SW480 (cell line): ENCODE data around the gene COL4A1.
"Not testable (repeated sequence)": the region's sequence is repeated elsewhere in the genome, so short reads cannot be mapped to it uniquely, and the experiment has no call there.

Experiments used
- DNase-seq: peaks from one replicate; pipeline ENCODE4 v3.0.0-alpha.2; 2016; ENCODE audit warnings: low spot score

COL4A1 gene

DNA sequence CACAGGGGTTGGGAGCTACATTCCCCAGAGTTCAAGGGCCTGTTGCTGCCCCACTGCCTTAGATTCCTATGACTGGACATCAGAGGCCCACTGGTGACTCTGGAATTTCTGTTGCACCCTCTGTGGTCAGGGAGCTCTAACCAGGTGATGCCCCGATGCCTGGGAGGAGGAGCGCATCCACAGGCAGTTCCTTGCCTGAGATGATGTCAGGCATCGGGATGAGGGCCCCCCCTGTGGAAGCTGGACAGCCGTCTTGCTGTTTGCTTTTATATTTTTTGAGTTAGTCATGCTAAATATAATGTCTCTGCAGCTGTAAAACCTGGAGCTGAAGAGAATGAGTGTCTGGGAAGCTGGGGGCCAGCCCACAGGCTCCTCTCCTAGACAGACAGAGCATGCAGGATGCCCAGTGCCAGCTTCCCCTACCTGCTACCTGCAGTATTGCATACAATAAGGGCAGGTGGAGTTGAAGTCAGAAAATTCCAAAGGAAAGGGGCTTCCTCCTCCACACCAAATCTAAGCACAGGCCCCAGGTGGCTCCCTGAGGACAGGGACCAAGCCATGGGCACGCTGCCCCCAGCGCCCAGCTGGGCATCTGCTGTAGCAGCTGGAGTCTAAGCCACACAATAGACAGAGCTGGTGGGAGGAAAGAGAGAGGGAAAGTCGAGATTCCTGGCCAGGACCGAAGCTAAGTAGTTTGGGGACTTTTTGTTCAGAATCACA, 16.4 kb upstream of the COL4A1 start:
- DNase-seq = no peak

DNA sequence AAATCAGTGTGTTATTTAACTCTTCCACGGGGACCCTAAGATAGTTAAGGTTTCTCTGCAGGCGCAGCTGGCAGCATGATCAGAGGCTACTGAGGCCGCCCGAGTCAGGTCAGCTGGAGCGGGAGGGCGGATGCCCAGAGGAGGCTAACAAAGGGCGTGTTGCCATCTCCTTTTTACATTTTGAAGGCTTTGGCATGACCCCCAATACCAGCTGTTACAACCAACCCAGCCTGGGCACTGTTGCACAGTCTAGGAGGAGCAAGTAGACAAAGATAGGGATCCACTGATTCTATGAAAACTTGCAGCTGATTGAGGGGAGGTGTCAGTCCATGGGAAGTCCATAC, 15.8 kb upstream of the COL4A1 start:
- no peak for DNase-seq

DNA sequence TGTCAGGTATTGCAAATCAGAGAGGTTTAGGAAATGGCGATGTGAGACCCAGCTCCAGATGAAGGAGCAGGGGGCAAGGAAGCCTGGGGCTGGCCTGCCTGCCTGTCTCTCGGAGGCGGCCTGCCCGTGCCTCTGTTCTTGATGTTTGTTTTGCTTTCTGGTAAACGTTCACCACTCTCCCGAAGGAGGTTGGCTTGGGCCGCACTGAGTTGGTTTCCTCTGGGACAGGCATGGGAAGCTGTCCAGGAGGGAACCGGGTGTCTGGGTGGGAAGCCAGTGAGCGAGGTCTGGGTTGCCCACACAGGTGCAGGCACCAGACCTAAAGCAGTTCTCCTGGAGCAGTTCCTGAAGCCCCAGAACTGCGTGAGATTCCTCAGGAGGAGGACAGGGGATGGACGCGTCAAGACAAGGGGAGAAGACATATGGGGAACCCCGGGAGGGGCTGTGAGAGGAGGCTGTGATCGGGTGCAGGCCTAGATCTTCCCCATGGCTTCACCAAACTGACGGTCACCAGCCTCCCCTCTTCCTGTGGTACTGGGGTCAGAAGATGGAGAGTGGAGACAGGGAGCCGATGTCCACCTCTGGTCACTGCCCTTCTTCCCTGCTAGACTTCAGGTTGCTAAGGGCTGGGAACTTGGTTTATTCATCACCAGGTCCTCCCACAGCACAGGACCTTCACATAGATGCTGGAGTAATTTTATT, 15.3 kb upstream of the COL4A1 start:
- no peak for DNase-seq

DNA sequence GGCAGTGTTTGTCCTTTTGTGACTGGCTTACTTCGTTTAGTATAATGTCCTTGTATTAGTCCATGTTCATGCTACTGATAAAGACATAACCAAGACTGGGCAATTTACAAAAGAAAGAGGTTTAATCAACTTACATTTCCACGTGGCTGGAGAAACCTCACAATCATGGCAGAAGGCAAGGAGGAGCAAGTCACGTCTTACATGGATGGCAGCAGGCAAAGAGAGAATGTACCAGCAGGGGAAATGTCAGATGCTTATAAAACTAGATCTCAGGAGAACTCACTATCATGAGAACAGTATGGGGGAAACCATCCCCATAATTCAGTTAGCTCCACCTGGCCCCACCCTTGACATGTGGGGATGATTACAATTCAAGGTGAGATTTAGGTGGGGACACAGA, 14.6 kb upstream of the COL4A1 start:
- DNase-seq = not testable (repeated sequence)

DNA sequence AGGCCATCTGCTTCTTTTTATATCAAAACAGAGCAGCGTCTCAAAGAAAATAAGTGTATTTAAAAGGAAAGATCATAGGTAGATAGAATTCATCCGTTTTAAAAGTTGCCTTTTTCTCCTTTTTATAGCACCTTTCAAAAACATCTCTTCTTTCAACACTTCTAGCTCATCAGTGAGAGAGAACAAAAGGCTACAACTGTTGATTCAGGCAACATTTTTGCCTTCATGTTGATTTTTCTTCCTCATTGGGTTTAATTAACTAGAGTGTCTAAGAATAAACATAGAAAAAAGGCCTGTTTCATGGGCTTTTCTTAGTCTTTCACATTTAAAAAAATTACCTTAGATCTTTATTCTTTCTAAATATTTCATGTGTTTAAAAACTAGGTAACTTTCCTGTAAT, 13.7 kb upstream of the COL4A1 start:
- no peak for DNase-seq

DNA sequence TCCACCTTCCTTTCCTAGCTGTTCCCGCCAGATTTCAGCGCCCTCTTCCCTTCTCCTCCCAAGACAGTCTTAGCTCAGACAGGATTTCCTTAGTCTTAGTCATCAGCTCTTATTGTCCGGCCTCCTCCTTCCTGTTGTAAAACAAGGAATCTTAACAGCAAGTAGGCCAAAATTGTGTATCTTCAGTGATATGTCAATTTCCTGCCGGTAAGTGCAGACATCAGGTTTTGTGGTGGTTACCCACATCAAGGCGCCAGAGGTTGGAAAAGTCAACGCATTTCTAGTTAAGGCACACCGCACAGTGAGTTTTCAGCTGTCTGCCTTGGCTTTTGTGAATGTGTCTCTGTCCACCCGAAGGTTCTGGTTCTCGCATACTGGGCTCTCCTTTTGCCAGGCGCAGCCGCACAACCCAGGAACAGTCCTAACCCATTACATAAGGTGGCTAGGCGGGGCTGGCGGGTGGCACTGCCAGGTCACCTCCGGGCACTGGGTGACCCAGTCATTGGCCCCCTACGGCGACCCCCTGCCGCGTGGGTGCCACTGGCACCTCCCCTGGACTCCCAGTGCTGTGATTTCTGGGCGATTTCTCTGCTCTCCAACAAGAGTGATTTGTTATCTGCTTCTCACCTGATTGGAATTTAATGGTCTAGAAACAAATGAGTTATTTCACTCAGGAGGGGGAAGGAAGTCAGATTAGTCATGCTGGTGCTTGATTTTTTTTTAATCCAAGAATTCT, 13.0 kb upstream of the COL4A1 start:
- DNase-seq = peak; percentile 89

DNA sequence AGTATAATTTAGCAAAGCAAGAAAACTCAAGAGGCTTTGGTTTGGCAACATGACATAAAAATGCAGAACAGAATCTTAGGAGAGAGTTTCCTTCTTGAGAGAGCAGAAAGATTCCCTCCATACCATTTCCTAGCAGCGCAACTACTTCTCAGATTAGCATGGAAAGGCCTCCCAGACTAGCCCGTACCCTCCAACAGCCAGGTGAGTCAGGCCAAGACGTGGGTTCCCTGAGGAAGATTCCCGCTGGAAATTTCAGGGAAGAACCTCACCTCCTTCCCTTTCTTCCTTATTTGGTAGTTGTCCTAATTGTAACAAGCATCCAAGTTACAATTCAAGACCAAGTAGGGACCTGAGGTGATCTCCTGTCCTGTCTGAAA, 12.4 kb upstream of the COL4A1 start:
- DNase-seq = no peak

DNA sequence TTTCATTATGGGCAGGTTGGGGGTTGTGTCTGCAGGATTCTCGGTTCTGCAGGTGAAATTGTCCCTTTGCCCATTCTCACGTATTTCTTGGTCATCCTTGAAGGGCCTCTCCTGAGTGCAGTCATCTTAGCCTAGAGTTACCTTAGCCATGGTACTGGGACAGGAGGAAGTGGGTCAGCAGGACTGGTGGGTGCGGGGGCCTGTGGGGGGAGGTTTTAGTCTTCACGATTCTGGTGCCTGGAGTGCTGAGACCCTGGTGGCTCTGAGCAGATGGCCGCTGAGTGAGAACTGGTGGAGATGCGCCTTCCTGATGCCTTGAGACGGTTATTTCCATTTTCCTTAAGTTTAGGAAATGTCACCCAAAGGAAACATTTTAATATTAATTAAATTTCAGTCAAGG, 12.0 kb upstream of the COL4A1 start:
- DNase-seq = no peak

DNA sequence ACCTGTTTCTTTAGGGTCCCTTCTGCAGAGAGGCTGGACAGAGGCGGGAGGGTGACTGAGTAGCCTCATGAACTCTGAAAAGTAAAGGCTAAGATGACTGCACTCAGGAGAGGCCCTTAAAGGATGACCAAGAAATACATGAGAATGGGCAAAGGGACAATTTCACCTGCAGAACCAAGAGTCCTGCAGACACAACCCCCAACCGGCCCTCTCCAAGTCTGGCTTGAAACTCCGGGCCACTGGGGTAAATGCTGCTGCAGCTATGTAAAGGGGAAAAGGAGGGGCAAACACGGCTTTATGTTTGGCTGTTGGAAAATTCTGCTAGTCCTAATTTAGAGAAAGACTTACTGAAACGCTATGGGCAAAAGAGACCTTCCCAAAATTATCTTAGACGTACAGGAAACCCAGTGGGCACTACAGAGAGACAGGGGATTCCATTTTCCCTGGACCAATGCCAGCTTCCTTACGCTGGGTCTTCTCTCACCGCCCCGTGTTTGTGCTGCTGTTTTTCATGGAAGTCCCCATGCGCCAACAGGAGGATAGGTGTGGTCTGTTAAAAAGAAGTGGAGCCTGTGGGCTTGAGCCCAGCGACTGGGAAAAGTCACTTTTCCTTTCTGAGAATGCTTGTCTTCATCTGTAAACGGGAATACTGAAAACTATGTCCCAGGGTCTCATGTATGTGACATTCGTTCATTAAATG, 10.7 kb upstream of the COL4A1 start:
- no peak for DNase-seq

DNA sequence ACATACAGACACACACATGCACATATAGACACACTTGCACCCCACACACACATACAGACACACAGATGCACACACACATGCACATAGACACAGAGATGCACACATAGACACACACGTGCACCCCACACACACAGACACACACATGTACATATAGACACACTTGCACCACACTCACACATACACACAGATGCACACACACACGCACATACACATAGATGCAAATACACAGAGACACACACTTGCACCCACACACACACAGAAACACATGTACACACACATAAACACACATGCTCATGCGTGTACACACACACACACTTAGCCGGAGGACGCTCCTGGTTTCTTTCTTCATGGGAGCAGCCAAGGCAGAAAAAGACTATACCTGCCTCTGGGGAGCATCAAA, 10.1 kb upstream of the COL4A1 start:
- DNase-seq = no peak

DNA sequence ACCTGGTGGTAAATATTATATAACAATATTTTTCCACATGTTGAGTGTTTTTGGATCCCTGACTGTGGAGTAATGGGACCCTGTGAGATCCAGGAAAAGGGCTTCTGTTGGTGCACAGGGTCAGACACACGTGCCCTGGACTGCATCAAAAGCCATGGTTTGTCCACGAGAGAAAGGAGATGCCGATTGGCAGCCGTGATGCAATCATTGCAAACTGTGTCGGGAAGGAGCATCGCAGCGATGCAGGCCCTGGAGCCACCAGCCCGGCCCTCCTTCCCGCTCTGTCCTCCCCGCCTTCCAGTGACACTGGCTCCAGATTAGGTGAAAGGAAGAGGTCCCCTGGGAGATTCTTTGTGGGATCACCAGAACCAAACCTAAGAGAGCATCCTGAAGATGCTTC, 9.2 kb upstream of the COL4A1 start:
- DNase-seq = no peak

DNA sequence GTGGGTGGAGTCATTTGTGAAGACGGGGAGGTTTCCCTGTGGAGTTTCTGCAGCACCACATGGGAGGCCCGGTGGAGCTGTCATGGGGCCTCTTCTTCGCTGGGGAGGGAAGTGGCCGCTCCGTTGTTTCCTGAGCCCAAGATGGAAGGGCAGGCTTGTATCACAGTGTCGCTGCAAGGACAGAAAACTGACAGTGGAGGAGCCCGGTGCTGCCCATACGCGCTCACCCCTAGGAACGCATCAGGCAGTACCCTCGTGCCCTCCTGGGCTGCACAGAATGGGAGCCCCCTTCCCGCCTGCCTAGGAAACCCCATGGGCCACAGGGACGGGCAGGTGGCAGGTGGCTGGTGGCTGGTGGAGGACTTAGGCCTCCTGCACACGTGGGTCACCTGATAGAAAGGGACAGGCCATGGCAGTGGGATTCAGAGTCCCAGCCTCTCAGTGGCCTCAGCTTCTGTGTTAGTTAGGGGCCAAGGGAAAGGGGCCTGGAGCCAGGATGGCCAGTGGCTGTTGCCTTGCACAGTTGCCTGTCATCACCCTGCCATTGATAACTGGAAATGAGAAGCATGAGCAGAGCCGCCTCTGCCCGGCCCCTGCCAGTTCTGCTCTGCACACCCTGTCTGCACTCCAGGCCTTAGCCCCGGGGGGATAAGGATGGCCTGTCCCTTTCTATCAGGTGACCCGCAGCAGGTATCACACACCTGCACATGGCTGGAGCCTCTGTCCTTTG, 7.7 kb upstream of the COL4A1 start:
- DNase-seq = no peak

DNA sequence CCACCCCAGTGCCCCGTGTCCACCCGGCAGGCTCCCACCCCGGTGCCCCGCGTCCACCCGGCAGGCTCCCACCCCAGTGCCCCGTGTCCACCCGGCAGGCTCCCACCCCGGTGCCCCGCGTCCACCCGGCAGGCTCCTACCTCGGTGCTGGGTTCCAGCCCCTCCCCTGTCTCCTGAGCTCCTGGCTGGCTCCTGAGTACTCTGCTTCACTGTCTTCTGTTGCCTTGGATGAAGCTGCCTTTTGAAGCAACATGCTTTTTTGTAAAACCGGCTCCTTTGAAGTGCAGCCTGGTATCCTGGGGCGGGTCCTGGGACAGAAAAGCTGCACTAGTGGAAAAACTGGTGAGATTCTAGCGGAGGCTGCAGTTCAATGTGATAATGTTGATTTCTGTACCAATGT, 6.8 kb upstream of the COL4A1 start:
- not testable (repeated sequence) for DNase-seq

DNA sequence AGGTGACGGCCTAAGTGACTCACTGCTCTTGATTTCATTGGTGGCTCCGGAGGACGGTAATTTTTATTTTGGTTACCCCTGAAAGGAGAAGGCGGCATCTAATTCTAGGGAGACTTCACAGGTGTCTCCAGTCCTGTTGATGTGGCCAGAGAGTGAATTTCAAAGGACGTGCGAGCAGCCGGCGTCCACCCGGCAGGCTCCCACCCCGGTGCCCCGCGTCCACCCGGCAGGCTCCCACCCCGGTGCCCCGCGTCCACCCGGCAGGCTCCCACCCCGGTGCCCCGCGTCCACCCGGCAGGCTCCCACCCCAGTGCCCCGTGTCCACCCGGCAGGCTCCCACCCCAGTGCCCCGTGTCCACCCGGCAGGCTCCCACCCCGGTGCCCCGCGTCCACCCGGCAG, 6.3 kb upstream of the COL4A1 start:
- not testable (repeated sequence) for DNase-seq

DNA sequence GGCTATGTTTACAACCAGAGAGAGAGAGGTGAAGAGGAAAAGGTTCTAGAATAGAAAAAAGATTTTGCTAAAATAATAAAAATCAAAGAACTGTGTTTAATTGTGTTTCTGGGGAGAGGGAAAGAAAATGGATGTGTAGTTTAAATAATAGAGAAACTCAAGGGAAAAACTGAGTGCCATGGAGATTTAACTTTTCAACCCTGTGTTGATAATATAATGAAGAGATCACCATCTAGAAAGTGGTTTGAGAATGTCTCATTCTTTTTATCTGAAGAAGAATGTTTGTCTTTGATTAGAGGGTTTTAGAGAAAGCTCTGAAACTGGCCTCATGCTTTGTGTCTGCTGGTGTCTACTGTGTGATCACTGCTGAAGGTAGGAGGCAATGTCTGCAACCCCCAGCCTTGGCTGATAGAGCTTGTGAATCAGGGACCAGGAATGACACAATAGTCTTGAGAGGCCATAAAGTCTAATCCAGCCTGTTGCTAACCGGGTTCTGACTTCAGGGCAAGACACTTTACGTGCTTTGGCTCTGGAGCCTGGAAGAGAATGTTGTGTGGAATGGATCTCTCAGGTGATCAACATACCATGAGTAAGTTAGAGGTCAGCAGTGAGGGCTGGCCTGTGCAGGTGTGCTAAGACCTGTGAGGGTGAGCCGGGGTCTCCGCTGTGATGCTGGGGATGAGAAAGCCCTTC, 5.5 kb upstream of the COL4A1 start:
- DNase-seq = peak; percentile 11

DNA sequence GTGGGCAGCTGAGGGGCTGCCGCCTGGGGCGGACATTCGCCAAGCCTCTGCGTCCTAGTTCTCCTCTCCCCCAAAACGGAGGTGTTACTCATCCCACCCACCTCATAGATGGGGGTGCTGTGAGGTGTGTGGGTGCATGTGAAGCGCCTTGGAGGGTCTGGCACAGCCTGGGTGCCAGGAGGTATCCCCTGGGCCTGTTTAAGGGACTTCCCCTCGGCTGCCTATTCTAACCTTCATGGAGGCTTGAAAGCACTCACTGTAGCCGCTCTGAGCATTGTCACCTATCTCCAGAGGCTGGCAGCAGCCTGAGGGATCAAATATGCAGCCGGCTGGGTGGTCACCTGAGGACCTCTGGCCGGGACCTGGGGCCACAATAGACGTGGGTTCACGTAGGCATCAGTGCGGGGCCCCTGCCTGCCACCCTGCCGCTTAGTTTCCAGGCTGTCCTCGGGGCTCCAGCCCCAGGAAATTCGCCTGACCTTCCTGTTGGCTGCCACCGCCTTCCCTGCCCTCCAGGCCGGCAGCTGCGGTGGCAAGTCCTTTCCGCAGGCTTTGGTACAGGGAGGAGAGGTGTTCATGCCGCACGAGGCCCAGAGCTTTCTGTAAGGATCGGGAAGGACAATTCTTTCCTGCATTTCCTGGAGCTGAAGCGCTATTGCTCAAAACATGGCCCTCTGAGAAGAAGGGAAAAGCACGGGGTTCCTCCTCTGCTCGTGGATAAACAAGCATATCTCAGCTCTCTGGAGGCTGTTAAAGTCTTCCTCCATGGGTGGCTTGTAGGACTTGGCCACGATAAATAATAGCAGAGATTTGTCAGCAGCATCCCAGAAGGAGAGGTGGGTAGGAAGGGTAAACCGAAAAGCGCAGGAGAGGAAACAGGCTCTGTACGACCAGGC, 4.7 kb upstream of the COL4A1 start:
- DNase-seq = no peak

DNA sequence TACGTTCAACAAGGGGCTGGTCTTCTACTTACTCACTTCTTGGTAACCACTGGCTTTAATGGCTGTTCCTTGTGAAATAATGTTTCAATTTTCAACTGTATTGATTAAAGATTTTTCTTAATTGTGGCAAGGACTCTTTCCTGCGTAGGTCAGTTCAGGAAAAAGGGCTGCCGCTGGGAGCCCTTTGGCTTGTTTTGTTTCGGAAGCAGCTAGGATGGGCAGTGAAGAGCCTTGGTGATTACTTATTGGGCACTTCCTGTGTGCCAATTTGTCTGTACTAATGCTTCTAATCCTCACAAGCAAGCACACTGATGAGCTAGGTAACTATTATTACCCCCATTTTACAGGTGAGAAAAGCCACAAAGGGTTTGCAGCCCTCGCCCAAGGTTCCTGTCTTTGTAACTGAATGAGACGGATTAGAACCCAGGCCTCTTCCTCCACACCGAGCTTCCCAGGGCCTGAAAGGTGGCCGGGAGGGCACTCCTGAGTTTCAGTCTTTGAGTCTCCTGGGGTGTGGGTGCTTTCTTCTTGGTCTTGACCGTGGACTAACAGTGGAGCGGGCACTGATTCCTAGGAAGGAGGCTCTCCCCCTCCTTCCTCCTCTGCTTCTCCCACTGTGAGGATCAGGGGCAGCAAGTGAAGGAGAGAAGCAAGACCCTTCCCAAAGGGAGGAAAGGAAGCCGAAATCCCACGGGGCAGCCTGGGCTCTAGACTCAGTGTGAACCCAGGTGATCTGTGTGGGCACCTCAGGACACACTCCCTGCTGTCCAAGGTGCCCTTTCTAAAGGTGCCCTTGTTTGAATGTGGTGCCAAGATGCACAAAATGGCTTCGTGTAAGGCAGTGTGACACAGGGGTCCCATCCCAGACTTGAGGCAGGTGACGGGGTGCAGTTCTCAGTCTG, 3.8 kb upstream of the COL4A1 start:
- no peak for DNase-seq

DNA sequence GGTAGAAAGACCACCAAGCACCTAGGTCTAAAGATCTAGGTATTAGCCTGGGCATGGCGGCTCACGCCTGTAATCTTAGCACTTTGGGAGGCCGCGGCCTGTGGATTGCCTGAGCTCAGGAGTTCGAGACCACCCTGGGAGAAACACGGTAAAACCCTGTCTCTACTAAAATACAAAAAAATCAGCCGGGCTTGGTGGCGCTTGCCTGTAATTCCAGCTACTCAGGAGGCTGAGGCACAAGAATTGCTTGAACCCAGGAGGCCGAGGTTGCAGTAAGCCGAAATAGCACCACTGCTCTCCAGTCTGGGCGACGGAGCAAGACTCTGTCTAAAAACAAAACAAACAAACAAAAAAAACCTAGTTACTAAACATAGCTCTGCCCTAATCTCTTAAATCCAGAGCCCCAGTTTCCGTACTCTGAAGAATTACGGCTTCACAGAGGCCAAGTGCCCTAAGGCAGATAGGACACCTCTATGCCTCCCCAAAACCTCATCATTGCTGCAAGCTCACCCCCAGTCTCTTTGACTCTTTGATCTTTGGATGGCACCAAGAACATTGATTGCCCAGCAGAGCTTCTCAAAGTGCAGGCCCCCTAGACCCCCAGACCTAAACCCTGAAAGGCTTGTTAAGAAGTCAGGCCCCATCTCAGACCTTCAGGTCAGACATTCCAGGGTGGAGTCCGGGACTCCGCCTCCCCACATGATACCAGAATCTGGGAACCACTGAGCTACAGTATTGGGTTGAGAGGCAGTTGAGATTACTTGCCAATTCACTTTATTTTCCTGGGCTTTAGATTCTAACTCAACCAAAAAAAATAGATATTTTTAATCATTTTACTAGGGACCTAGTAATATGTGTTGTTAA, 2.9 kb upstream of the COL4A1 start:
- no peak for DNase-seq
